Epithelial cell of esophagus (primary cell): ENCODE data around the gene ARHGAP42.

Experiments used
- DNase-seq: peaks from one replicate; pipeline ENCODE4 v3.0.0; 2010; ENCODE audit warnings: low read depth
- H3K4me3 ChIP-seq: 2 replicates; pipeline ENCODE4 v1.5.1; 2011; ENCODE audit warnings: mild to moderate bottlenecking, low read length, control low read depth
- TF ChIP-seq, protein P1 (sequence below): IDR thresholded peaks from 2 replicates; pipeline ENCODE4 v1.5.1; 2011; ENCODE audit warnings: low read depth, mild to moderate bottlenecking, low read length, control low read depth, inconsistent platforms; ENCODE audit not compliant: insufficient read depth; ENCODE audit errors: missing control alignments

ARHGAP42 gene

DNA sequence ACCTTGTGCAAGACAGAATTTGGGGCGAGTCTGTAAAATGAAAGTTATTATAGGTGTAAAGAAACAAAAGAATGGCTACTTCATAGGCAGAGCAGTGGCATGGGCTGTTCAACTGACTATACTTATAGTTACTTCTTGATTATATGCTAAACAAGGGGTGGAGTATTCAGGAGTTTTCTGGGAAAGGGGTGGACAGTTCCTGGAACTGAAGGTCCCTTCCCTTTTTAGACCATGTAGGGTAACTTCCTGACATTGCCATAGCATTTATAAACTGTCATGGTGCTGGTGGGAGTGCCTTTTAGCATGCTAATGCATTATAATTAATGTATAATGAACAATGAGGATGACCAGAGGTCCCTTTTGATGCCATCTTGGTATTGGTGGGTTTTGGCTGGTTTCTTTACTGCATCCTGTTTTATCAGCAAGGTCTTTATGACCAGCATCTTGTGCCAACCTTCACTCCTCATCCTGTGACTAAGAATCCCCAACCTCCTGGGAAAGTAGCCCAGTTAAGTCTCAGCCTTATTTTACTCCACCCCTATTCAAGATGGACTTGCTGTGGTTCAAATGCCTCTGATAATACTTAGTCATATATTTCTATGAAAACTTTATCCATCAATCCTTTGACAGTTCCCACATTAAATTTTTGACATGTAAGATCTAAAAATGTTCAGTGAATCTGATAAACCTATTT, 118.6 kb downstream of the ARHGAP42 start:
- no peak overlapping the region for H3K4me3 ChIP-seq

DNA sequence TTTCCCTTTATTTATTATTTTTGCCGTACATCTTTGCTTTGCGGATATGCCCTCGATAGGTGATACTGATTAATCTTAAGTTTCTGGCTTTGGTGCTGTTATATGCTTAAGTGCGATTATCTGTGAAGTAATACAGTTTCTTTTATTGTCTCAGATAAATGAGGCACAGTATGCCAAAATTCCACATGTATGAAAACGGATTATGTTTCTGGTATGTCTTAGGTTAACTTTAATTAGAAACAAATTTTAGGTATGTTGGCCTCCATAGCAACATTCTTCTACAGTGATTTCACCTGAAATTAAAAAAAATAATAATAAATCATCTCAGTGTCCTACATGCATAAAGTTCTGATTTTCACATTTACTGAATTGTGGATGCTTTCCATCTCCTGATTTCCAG, 119.2 kb downstream of the ARHGAP42 start:
- no peak for DNase-seq
- no peak overlapping the region for H3K4me3 ChIP-seq
- TF ChIP-seq, protein P1, sequence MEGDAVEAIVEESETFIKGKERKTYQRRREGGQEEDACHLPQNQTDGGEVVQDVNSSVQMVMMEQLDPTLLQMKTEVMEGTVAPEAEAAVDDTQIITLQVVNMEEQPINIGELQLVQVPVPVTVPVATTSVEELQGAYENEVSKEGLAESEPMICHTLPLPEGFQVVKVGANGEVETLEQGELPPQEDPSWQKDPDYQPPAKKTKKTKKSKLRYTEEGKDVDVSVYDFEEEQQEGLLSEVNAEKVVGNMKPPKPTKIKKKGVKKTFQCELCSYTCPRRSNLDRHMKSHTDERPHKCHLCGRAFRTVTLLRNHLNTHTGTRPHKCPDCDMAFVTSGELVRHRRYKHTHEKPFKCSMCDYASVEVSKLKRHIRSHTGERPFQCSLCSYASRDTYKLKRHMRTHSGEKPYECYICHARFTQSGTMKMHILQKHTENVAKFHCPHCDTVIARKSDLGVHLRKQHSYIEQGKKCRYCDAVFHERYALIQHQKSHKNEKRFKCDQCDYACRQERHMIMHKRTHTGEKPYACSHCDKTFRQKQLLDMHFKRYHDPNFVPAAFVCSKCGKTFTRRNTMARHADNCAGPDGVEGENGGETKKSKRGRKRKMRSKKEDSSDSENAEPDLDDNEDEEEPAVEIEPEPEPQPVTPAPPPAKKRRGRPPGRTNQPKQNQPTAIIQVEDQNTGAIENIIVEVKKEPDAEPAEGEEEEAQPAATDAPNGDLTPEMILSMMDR: no peak

More for the DNA sequence above, 118.6 kb downstream of the ARHGAP42 start:
- DNase-seq: no peak
- TF ChIP-seq, protein P1: no peak

DNA sequence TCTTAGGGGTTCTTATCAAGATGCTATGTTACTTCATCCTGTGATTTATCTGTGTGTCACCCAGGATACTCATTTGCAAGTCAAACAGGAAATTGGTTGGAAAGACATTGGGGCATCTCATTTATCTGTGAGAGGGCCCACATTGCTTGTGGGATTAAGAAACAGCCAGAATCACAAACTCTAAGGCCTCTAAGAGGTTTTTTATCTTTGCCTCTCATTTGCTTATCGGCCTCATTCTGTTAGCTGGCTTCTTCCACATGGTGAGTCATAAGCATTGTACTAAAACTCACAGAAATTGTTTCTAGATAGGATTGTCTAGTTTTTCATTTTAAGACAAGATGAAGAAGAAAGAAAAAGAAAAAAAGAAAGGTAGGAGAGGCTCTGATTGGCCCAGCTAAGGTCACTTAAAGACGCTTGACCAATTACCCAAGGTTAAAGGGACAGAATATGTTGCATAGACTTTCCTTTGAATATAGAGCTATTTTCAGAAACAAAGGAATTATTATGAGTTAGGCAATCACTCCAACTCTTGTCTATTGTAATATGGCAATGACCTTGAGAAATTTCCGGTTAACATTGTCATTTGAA, 121.9 kb downstream of the ARHGAP42 start:
- TF ChIP-seq, protein P1: no peak
- peak; percentile 61 for DNase-seq
- H3K4me3 ChIP-seq: no peak overlapping the region

DNA sequence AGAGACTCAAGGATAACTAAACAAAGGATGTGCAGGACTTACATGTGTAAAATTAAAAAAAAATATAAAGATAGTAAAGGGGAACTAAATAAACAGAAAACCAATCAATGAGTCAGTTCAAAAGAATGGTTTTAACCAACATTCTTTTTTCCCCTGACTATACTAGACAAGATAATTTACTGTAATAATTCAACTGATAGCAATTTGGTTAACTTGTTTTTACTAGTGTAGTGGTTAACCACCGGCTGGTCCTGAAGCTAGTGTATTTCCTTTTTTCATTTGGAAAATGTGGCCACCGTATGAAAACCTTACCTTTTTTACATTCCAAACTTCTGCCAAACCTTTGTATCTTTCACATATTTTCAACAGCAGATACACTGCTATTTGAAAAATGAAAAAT, 123.1 kb downstream of the ARHGAP42 start:
- no peak overlapping the region for H3K4me3 ChIP-seq
- TF ChIP-seq, protein P1: no peak
- peak; percentile 30 for DNase-seq

DNA sequence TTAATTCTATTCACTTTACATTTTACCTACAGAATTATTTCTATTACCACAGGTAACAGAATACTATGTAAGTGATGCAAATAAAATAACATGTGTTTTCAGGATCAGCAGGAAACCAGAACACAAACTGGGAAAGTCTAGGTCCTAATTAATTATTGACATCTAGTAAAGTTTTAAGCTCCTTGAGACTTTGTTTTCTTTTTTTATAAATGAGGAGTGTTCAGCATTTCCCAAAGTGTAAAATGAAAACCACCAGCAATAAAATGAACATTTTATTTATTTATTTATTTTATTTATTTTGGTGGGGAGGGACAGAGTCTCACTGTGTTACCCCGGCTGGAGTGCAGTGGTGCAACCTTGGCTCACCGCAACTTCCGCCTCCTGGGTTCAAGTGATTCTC, 123.6 kb downstream of the ARHGAP42 start:
- no peak overlapping the region for H3K4me3 ChIP-seq
- no peak for DNase-seq
- TF ChIP-seq, protein P1: no peak

DNA sequence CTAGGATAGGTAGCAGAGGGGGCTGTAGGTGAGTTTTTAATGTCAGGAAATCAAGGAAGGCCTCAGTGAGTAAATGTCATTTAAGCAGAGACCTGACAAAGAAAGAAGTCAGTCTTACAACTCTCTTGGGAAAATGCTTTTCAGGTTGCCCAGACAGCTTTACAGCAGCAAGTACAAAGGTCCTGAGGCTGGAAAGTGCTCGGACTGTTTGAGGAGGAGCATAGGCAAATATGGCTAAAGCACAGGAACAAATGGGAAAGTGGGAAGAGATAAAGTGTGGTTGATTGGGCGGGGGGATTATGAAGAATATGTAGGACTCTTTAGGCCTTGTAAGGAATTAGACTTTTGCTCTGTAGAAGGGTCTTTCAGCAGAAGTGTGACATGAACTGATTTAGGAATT, 125.4 kb downstream of the ARHGAP42 start:
- no peak for DNase-seq
- no peak overlapping the region for H3K4me3 ChIP-seq
- TF ChIP-seq, protein P1: no peak
